NCI-H1436 (cell line): Measurements from ENCODE around the gene TFAP2B.

ENCODE experiments used
- DNase-seq: peaks from one replicate; lab custom pipeline; 2025; lab: John Stamatoyannopoulos, UW

The TFAP2B gene

GRCh38 chr6:50818673-50819072 is at the start of gene TFAP2B:
TFAP2B (plus strand) TSS chr6:50818871; CDS start chr6:50818892, 21 bp downstream.
- DNase-seq: no peak

DNA sequence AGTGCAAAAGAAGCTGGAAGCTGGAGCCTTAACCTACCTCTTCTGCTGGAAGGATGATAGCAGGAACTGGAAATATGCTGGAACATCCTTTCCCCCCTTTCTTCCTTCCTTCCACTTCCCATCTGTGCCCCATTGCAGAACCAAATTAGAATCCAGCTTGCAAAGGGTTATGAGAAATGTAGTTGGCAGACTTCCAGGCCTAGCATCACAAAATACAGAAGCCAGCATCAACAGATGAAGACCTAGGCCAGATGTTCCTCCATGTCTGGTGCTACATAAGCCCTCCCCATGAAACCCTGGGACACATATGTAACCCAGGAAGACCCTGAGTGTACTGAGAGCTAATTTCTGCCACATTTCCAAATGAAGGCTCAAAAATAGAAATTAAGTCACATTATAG is 40.0 kb upstream of the TFAP2B start:
- no peak for DNase-seq

DNA sequence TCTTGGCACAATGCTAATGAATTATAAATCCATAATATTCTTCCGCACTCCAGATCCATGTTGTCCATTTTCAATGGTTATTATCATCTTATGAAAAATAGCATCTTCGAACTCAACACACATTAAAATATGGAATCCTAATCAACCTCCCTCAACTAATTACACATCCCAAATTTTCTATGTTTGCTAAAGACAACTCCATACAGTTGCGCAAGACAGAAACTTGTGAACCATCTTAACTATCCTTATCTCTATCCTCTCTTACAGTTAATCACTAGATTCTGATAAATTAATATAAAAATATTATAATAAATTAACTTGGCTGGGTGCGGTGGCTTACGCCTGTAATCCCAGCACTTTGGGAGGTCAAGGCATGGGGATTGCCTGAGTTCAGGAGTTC is 38.3 kb upstream of the TFAP2B start:
- DNase-seq: no peak

DNA sequence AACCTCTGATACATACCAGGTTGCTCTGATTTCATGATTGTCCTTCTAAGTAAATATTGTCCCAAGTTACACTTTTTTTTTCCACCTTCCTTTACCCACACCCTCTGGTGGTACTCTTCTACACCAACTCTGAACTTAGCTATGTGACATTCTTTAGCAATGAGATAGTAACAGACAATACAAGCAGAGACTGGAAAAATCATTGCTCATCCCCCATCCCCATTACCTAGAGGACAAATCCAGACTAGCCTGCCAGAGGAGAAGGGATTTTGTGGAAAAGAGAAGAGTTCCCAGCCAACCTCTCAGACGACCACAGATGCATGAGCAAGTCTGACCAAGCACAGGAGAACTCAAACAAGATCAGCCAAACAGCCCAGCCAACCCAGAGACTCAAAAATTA is 32.8 kb upstream of the TFAP2B start:
- DNase-seq: no peak

GRCh38 chr6:50791900-50792508 is 26.7 kb upstream of the TFAP2B start:
- DNase-seq: peak; percentile 49

DNA sequence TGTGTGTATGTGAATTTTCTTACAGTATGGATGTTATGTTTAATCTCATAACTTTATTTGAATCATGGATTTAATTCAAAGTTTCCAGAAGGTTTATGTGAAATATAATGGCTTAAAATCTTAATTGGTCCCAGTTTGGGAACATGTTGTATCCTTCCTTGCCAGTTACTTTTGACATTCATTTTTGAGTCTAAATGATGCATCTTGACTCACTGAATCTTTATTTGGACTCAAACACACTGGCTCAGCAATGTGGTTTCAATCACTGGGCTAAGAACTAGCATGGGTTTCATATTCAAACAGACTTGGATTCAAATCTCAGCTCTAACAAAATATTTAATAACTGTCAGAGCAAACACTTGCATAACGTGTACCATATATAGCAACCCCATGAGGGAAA is 25.9 kb upstream of the TFAP2B start:
- DNase-seq: no peak

- no peak for DNase-seq
Measured at GRCh38 chr6:50795574-50795973, 23.1 kb upstream of the TFAP2B start.

DNA sequence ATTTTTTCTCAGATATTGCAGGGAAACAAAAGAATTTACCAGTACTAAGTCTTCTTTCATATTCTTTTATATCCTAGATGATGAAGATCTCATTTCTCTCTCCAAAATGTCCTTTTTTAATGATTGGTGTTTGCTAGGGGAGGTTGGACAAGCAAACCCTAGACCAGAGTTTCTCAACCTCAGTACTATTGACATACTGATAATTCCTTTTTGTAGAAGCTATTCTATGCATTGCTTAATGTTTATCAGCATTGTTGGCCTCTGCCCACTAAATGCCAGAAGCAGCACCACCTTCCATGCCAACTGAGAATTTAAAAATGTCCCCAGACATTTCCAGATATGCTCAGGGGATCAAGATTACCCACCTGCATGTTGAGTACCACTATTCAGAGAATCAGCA is 14.4 kb upstream of the TFAP2B start:
- DNase-seq: no peak

DNA sequence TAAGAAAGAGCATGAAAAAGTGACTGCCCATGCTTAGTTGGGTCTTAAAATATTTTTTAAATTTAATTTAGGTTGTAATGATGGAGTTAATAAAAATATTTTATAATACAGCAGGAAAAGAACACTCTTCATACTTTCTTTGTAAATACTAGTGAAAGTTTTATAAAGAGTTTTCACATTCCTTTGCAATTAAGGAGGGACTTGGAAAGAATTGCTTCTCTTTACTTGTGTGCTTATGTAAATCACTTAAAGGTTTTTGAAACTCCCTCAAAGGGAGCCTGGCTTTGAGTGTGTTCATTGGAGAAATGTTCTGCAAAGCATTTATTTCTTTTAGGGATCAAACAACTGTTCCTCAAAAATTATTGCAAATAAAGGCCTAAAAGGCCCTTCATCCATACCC is 11.6 kb upstream of the TFAP2B start:
- DNase-seq: no peak

- DNase-seq: no peak
Measured at GRCh38 chr6:50815436-50816114, 3.1 kb upstream of the TFAP2B start.

DNA sequence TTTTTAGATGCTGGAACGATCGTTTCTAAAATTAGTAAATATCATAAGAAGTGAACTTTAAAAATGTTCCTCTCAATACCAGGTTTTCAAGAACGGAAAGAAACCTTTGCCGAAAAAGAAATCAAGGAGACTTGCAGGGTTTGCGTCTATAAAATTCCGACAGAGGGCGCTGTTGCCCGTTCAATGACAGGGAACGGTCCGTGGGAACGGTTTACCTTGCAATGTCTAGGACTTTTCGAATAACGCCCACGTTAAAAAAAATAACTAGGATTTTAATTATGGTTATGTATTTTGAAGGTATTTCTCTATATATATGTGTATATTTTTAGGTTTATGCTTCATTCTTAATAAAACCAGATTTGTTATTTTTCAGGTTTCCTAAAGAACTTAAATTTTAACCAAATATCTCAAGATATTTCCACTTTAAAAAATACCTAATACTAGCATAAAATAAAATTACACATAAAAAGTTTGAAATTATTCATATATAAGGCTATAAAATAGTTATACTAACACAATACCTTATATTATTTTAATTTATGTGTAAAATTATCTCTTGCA is 2.5 kb upstream of the TFAP2B start:
- peak; percentile 82 for DNase-seq

DNA sequence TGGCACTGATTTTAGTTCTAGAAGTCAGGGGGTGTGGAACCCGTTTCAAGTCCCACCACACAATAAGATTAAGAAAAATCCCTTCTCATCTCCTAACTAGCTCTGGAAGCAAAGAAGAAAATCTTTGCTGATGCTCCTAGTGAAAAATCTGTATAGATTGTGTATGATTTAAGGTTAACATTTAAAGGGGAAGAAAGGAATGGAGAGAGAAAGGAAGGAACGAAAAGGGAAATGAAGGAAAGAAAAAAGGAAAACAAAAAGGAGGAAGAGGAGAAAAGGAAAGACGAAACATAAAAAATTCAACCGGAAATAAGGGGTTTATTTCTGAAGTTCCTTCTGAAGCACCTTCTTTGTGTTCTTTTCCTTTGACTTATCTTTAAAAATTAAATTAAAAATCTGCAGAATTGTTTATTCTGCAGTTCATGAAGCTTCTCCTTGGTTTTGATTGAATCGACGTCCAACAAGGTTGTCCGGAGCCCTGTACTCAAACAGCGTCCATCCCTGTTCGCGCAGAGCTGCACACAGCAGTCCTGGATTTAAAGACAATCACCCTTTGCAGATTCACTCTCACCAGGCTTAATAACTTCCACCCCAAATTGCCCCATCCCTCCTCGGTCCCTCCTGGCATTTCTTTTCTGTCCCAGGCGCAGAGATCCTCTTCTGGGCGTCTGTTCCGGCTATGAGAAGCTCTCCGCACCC is 1.6 kb upstream of the TFAP2B start:
- no peak for DNase-seq

DNA sequence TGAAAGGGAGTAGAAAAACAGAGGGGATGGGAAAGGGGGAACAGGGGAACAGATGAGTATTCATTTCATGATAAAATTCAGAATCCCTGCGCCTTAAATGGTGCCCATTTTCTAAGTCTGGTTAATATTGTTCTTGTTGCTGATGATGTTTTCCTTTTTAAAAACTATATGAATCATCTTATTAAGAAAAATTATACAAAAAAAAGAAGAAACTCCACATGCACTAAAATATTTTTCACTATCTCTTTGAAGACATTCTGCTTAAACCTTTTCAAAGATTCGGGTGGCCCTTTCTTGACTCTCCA is 1.1 kb upstream of the TFAP2B start:
- no peak for DNase-seq

DNA sequence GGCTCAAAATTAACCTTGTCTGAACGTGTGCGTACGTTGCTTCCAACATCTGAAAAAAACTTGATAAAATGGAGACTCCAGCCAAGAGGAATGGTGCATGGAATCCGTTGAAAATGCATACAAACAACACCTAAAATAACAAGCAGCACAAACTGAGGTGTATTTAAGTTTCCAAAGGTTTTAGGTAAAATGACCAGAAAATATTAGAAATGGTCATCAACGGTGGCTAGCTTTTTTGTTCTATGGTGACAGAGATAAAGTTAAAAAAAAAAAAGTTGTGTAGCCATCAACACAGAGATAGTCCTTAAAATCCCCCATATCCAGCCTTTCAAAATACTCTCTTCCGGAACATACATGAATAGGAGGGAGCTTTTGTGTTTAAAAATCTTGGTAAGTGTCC is 651 bp upstream of the TFAP2B start:
- DNase-seq: no peak

- DNase-seq: no peak
Measured at GRCh38 chr6:50819466-50819903, 814 bp downstream of the TFAP2B start.

- no peak for DNase-seq
Measured at GRCh38 chr6:50819904-50820868, 1.5 kb downstream of the TFAP2B start.

DNA sequence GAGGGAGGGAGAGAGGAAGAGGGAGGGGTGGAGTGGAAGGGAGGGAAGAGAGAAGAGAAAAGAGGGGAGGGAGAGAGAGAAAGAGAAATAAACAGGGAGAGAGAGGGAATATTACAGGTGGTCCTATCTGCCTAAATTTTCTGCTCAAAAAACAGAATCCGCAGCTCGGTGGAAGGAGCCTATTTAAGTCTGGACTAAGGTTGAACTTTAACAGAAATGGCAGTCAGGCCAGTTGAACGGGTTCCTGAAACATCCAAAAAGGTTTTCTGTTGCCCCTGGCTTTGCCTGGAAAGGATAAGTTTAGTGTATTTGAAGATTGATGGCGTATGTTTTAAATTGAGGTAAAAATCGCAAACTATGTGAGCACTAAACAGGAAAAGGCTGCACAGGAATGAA is 2.2 kb downstream of the TFAP2B start:
- DNase-seq: no peak

GRCh38 chr6:50821441-50822077 is 2.9 kb downstream of the TFAP2B start:
- DNase-seq: no peak

DNA sequence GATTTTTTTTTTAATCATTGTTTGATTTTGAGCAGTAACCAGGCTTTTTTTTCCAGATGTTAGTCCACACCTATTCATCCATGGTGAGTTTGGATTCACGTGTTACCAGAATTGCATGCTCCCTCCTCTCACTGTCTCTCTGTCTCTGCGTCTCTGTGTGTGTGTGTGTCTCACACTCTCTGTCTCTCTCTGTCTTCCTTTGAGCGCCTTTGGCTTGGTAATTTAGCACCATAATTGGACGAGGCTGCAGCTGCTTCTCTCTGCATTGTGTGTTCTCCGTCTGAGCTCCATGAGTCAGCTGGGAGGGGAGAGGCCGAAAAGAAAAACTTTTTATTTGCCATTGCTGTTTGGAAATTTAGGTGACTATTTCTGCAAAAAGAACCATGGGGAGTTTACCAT is 3.4 kb downstream of the TFAP2B start:
- DNase-seq: peak; percentile 69

- no peak for DNase-seq
Measured at GRCh38 chr6:50823094-50823920, 4.6 kb downstream of the TFAP2B start.

GRCh38 chr6:50824552-50824951 is 5.9 kb downstream of the TFAP2B start:
- DNase-seq: no peak
